T1000 (cell line): ENCODE data around the gene ATN1.

Source experiments
- DNase-seq: peaks from one replicate; lab custom pipeline; 2025; ENCODE audit warnings: mixed read lengths; lab: John Stamatoyannopoulos, UW

The ATN1 gene

DNA sequence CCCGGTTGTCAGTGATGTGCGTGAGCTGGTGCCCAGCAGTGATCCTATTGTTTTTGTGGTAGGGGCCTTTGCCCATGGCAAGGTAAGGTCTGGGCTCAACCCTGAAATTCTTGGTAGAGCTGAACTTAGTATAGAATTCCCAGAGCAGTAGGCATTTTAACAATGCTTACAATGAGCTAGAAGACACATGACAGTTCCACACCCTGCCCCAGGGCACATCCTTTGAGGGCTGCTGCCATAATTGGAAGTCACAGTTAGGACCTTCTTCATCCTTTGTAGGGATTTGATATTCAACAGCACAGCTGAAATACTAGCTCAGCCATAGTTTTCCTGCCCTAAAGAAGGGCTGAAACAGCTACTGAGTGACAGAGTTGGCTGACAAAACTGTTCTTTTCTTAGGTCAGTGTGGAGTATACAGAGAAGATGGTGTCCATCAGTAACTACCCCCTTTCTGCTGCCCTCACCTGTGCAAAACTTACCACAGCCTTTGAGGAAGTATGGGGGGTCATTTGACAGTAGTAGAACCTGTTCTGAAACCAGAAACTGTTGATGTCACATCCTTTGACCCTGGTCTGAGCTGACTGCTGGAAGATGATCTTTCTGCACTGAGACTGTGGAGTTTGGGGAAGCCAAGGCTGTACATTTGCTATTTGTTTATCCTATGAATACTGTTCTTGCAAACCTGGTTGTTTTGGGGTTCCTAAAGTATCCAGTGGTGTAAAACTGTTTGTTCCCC, 47.7 kb downstream of the ATN1 start:
- DNase-seq = no peak

GRCh38 chr12:6977653-6978052, 49.9 kb downstream of the ATN1 start:
- DNase-seq = no peak

- DNase-seq = no peak
Observed at GRCh38 chr12:6978188-6978587, 50.4 kb downstream of the ATN1 start.

- no peak for DNase-seq
Observed at GRCh38 chr12:6978611-6979011, 50.9 kb downstream of the ATN1 start.

DNA sequence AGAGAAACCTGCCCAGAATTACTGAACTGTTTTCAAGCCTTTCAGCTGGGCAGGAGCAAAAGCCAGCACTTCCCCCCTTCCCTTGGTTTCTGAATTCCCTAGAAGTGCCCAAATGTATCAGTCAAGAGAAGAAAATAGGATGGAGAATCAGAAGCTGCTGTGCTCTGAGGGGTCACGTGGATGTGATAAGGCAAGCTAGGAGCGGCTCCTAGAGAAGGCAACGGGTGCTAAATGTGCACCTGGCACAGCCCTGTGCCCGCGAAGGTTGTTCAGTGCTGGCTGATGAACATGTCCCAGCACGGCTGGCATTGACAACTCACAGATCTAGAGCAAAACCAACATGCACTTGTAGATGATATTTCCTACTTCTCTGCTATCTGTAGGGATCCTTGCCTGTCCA, 51.3 kb downstream of the ATN1 start:
- no peak for DNase-seq

GRCh38 chr12:6979453-6979852, 51.7 kb downstream of the ATN1 start:
- DNase-seq = no peak

DNA sequence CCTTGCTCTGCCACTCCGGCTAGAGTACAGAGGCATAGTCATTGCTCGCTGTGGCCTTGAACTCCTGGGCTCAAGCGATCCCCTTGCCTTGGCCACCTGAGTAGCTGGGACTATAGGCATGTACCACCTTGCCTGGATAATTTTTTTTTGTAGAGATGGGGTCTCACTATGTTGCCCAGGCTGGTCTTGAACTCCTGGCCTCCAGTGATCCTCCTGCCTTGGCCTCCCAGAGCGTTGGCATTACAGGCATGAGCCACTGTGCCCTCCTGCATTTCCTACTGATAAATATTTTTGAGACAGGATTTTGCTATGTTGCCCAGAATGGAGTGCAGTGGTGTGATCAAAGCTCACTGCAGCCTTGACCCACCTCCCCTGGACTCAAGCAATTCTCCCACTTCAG, 52.3 kb downstream of the ATN1 start:
- DNase-seq = no peak

DNA sequence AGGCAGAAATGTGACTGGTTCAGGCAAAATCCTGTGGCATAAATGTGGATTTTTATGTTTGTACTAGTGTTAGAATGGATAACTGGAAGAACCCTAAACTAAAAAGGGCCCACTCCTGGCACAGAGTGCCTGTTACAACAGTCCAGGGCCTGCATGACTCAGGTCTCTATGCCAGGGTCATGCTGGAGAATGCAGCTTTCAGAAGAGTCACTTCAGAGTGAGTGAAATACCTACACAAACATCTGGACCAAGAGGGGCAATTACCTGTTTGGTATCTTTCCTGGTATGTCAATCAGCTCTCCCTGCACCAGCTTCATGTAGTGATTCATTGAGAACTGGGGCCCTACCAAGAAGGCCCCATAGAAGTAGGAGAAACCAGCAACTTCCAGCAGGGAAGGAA, 53.0 kb downstream of the ATN1 start:
- no peak for DNase-seq

- DNase-seq = no peak
Observed at GRCh38 chr12:6981152-6982052, 53.6 kb downstream of the ATN1 start.

DNA sequence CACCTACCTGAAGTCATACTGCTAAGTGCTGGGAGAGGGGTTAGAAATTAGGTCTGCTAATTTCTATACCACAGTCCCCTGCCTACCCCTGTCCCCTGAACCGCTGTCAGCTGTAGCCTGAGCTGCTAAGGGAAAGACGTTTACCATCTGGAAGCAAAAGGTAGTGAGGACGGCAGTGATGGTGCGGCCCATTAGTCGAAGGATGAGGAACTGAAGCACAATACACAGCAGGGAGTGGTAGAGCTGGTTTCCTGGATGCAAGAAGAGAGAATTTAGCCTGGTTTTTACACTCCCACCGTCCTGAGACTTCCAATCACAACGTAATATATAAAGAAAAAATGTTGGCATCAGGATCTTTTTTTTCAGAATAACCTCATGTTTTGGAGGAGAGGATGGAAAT, 54.8 kb downstream of the ATN1 start:
- no peak for DNase-seq

- DNase-seq = no peak
Observed at GRCh38 chr12:6987956-6988553, 60.3 kb downstream of the ATN1 start.
